Activated CD4-positive, alpha-beta T cell treated with anti-CD3 and anti-CD28 coated beads, Interleukin-2, Interleukin-4, amounts not matched to agents 100 ng/mL and 50 ng/mL, durations not matched to agents 16 hours and 8 hours (primary cell): ENCODE results near the gene RTL1.

Experiments
- DNase-seq: peaks from one replicate; pipeline ENCODE4 v3.0.0-alpha.2; 2020; ENCODE audit warnings: low spot score

RTL1 gene

GRCh38 chr14:100881211-100882025, 22.1 kb downstream of the RTL1 start:
- DNase-seq: no peak

GRCh38 chr14:100880271-100881101, 23.0 kb downstream of the RTL1 start:
- DNase-seq: no peak

GRCh38 chr14:100879782-100880181, 23.7 kb downstream of the RTL1 start:
- DNase-seq: no peak

GRCh38 chr14:100879194-100879593, 24.3 kb downstream of the RTL1 start:
- DNase-seq: no peak

- no peak for DNase-seq
Measured at GRCh38 chr14:100878271-100879146, 25.0 kb downstream of the RTL1 start.

- no peak for DNase-seq
Measured at GRCh38 chr14:100875861-100876590, 27.5 kb downstream of the RTL1 start.

- no peak for DNase-seq
Measured at GRCh38 chr14:100875126-100875525, 28.4 kb downstream of the RTL1 start.

- DNase-seq: no peak
Measured at GRCh38 chr14:100874411-100875091, 29.0 kb downstream of the RTL1 start.

GRCh38 chr14:100874051-100874410, 29.5 kb downstream of the RTL1 start:
- DNase-seq: no peak

- no peak for DNase-seq
Measured at GRCh38 chr14:100873096-100873482, 30.4 kb downstream of the RTL1 start.

GRCh38 chr14:100872259-100873095, 31.0 kb downstream of the RTL1 start:
- DNase-seq: no peak

GRCh38 chr14:100871234-100872186, 32.0 kb downstream of the RTL1 start:
- no peak for DNase-seq

GRCh38 chr14:100868621-100869370, 34.7 kb downstream of the RTL1 start:
- no peak for DNase-seq

- no peak for DNase-seq
Measured at GRCh38 chr14:100867631-100868315, 35.7 kb downstream of the RTL1 start.

GRCh38 chr14:100866666-100867630, 36.6 kb downstream of the RTL1 start:
- DNase-seq: no peak
